ENCODE data around the gene SMCO4.

SMCO4 gene

GRCh38 chr11:93552874-93553273, 9.7 kb upstream of the SMCO4 start:
- no peak for TF ChIP-seq CTCF (IDR thresholded peaks at IDR 0.05)

GRCh38 chr11:93549976-93550375, 6.8 kb upstream of the SMCO4 start:
- no peak for TF ChIP-seq CTCF (IDR thresholded peaks at IDR 0.05)

- TF ChIP-seq CTCF (IDR thresholded peaks at IDR 0.05), result no peak
Measured at GRCh38 chr11:93548679-93549319, 5.6 kb upstream of the SMCO4 start.

- TF ChIP-seq CTCF (IDR thresholded peaks at IDR 0.05), result no peak
Measured at GRCh38 chr11:93547773-93548172, 4.6 kb upstream of the SMCO4 start.

- TF ChIP-seq CTCF (IDR thresholded peaks at IDR 0.05), result no peak
Measured at GRCh38 chr11:93547028-93547427, 3.8 kb upstream of the SMCO4 start.

GRCh38 chr11:93545566-93545965, 2.4 kb upstream of the SMCO4 start:
- TF ChIP-seq CTCF (IDR thresholded peaks at IDR 0.05), result no peak

- TF ChIP-seq CTCF (IDR thresholded peaks at IDR 0.05), result no peak
Measured at GRCh38 chr11:93542811-93543229, 371 bp downstream of the SMCO4 start.

Data from LNCAP (cell line).